Fibroblast of skin of left biceps (primary cell): ENCODE data around the gene FDXR.

ENCODE experiments used
- DNase-seq, 2 experiments: peaks; one replicate each; pipeline ENCODE4 v3.0.0-alpha.2; 2013; ENCODE audit warnings: low read depth in 2 of 2

Gene FDXR

GRCh38 chr17:74833501-74834377 is 39.1 kb downstream of the FDXR start:
- no peak for DNase-seq

DNA sequence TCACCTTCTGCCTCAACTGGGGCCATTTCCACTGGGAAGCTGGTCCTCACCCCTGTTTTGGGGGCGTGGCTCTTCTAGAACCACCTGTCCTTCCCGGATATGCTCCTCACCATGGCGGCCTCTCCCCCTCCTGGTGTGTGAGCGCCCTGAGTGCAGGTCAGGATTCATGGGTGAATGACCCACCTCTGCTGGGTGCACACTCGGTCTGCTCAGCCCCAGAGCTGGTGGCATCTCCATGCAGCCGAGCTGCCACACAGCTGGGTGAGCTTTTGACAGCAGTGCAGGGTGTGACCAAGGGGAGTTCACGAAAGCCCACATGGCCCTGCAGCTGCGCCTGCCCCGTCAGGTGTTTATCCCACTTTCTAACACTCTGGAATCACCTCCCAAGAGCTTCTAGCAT is 40.4 kb downstream of the FDXR start:
- no peak for DNase-seq

GRCh38 chr17:74831444-74832146 is 41.2 kb downstream of the FDXR start:
- DNase-seq = no peak

DNA sequence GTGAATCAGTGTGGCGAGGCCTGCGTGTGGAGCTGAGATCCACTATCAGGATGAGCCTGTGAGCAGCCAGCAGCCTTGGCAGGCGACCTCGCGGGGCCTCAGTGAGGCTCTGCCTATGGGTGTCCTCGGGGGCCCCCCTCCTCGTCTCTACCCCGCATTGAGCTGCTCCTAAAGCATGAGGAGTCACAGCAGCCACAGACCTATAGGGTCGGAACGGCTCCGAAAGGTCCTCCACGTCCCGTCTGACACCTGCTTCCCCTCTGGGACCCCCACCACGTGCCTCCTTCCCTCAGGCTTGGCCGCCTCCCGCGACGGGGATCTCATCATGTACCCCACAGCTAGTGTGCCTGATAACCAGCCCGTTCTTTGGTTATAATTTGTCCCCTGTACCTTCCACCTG is 41.9 kb downstream of the FDXR start:
- no peak for DNase-seq

DNA sequence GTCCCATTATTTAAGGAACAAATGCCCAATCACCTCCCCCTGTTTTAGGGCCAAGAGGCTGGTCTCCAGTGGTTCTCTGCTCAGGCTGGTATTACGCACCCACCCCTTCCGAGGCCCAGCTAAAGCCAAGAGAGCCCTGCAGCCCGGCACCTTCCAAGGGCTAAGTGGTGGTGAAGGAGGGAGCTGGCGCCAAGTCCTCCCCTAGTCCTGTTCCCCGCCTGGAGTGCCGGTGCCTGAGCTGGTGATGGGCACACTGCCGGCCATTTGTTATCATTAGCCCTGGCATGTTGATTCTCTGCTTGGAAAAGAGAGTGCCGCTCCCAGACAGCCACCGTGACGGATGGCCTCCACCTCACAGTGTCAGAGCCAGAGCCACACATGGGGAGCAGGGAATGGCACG is 45.0 kb downstream of the FDXR start:
- DNase-seq = no peak

DNA sequence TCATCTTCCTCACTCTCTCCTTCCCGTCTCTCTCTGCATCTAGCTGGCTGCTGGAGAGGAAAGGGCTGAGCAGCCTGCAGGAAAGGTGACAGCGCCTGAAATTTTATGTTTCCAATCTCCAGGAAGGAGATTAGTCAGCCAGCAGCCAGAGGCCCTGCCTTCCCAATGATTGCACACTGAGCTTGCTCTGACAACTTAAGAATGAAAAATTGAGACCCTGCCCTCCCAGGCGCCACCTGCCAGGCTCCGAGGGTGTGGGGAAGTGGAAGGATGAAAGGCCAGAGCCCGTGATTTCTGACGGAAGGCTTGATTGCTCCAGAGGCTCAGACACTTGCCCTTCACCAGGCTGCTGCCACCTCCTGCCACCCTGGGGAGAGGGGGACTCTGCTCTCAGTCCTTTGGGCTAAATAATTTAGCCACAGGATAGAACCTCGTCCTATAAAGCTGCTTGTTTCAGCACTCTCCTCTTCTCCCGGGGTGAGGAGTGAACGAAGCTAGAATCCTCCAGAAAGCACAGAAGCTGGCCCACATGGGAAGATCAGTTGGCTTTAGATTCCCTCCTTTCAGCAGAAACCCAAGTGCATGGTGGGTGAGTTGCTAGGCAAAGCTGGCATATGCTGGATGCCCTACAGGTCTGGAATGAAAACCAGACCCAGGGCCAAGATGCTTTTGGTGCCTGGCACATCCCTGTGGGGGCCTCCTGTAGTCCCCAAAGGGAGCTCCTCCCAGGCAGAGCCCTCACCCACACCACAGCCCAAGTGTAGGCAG is 46.7 kb downstream of the FDXR start:
- no peak for DNase-seq

DNA sequence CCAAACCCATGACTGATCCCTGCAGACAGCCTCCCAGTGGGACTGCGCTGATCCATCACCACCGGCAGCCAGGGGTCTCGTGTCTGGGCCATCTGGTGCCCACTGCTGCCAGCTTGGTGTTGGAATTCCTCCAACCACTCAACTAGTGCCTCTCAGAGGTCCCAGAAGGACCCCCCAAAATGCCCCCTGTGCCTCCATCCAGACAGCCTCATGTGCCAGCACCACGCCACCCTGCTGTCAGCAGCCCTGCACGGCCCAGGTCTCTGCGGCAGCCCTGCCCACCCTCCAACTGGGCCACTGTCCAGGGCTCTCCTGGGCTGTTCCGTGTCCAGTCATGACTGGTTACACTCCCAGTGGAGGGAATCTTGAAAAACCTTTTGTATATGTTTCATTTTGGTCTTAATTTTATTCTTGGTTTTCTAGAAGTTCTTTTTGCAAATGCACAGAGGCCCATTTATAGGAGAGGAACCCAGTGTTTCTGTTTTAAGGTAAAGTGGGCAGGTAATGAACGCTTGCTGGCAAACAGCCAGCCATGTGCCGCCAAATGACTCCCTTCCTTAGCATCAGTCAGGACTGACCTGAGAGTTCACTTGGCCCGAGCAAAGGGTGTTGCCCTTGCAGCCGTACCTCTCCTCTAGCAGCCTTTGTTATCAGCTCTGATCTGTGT is 47.7 kb downstream of the FDXR start:
- DNase-seq = no peak

GRCh38 chr17:74822939-74823367 is 49.8 kb downstream of the FDXR start:
- no peak for DNase-seq

DNA sequence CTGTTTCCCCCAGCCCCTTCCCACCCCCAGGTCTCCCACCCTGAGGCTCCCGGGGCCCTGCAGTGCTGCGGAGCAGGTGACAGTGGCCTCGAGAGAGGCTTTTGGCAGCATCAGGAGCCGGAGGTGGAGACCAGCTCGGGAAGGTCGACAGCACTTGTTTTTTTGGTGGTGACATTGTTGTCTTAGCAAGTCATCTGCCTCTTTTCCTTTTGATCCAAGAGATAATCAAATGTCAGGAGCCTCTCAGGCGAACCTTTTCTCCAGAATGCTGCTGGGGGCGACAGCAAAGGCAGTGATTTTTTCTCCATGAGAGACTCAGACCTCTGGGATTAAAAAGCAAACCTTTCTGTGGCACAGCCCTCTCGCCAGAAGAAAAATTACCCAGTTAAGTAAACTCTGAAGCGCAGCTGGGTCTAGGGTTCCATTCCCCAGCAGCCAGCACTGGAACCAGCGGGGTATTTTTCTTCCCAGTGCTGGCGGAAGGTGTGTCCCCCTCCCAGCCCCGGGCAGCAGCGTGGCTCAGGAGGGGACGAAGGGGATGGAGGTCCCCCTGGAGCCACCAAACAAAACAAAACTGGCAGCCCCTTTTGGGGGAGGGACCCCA is 50.4 kb downstream of the FDXR start:
- DNase-seq = no peak

- no peak for DNase-seq
These were observed 51.0 kb downstream of the FDXR start for GRCh38 chr17:74821655-74822334.

DNA sequence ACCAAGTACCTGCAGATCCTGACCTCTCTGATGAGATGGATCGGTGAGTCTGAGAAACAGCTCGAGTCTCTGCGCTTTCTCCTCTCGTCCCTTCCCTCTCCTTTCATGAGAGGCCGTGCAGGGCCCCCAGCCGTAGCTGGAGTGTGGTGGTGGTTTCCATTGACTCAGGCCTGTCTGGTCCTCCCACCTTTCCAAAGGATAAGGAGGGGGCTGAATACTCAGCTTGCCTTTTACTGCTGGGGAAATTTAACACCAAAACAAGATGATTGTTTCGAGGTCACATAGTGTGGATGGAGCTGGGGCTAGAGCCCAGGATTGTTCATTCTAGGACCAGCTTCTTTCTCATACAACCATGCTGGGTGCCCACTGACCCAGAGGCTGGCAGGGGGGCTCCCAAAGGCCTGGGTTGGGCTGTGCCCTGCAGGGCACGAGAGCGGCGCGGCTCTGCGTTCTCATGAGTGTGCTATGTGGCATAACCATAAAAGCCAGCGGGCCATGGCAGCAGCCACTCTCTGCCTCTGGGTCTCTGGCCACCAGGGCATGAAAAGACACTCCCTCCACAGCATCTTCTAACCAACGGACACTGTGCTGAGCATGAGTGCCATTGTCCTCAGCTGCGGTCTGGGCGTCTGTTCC is 52.9 kb downstream of the FDXR start:
- no peak for DNase-seq

DNA sequence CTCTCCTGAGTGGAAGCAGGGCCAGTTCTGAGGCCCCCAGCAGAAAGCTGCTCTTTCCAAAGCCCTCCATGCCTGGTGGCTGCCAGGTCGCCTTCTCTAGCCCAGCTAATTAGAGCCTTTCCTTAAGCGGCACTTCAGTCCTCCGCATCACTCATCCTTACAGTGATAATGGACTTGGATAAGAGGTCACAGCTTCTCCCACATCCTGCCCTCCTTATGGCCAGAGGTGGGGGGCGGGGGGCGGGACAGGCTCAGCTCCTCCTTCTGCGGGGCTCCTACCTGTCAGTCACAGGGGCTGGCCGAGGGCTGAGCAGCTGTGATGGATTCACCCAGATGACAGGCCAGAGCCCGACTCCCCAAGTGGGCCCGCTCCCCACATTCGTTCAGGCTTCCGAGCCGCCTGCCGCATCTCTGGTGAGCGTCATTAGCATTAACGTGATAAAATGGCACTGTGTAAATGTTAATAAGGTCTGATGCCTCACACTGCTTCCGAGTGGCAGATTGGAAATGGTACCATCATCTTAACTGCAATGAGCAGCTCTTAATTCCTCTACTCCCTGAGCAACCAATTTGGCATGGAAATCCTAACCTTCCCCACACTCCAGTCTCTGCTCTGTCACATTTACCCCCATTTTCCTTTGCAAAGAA is 54.4 kb downstream of the FDXR start:
- DNase-seq = no peak

DNA sequence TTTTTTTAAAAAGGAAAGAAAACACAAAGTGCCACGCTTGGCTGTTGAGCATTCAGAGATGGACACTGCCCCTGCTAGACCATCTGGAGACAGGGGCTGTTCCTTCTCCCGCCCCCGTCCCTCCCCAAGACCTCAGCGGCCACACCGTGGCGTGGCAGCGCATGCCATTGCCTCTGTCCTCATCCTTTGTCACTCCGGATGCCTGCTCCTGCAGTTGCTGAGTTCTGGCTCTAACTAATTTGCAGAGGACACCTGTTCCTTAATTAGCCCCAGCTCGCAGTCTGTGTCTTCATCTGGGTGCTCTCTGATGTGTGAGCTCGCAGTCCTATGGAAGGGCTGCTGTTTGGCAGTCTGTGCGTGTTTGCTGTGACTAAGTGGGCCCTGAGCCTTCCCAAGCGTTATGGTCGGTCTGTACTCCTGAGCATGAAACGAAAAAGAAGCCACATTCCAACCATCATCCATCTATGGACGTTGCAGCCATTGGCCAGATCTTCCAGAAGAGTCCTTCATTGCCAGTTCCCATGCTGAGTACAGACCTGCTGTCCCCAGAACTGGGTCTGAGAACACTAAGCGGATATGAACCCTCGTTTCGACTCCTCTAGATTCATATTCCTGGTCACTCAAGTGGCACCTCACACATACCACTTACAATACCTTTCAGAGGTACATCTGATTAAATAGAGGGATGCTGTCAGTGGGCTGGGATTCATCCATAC is 55.7 kb downstream of the FDXR start:
- no peak for DNase-seq

- DNase-seq = no peak
These were observed 57.0 kb downstream of the FDXR start for GRCh38 chr17:74815550-74816370.

DNA sequence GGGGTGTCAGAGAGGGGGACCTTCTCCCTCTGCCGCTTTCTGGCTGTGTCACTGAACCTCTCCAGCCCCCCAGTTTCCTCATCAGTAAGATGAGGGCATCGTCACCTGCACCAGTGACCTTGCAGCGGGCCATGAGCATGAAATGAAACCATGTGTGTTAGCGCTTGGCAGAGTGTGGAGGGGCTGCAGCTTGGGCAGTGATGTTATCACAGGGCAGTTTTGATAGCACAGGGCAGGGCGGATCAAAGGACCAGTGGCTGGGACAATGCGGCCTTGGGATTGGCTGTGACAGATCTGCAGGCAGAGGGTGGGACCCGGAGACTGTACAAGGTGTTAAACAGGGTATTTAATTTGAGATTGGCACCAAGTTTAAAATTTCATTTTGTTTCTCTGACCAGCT is 57.7 kb downstream of the FDXR start:
- no peak for DNase-seq

DNA sequence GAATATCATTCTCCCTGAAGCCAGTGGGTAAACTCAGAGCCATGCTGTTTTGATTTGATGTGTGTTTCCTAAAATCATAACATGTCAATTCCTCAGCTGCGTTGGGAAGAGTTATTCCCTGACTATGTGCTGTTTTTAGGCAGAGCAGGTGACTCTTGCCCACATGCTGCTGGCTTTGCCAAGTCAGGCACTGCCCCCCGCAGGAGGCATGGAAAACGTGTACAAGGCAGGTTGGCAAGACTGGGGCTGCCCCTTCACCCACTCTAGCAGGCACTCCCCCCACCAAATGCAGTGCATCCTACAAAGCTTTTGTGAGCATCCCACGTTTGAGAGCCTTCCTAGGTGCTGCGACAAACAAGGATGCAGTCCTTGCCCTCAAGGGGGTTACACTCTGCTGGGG is 58.3 kb downstream of the FDXR start:
- no peak for DNase-seq
